Tibial nerve (tissue), 4 donors: ENCODE data around the gene MPPED1. TPM values are rescaled to one million over a fixed set of nuclear protein-coding genes. Genes with fewer than 3 reads are reported as not detected.

Experiments used
- DNase-seq, 2 donors: peaks; one replicate each; pipeline ENCODE4 v3.0.0-alpha.2; 2019; ENCODE audit warnings: low spot score in 2 of 2
- H3K27ac ChIP-seq, 4 donors: fragments of 200-600 bp; sonication (generic) in 3 of 4; one replicate each; pipeline ENCODE4 v1.5.1; 2017 to 2019; ENCODE audit warnings: mild to moderate bottlenecking in 1 of 4
- H3K27me3 ChIP-seq, 2 donors: fragments of 200-600 bp; sonication (generic) in 1 of 2; one replicate each; pipeline versions ENCODE4 v1.5.1 to v1.6.0; 2017 to 2019
- H3K36me3 ChIP-seq, 3 donors: fragments of 200-600 bp; sonication (generic); one replicate each; pipeline ENCODE4 v1.5.1; 2018 to 2019
- H3K4me1 ChIP-seq, 4 donors: fragments of 200-600 bp; sonication (generic) in 3 of 4; one replicate each; pipeline ENCODE4 v1.5.1; 2017 to 2019
- H3K4me3 ChIP-seq, 4 donors: fragments of 200-600 bp; sonication (generic) in 3 of 4; one replicate each; pipeline ENCODE4 v1.5.1; 2017 to 2019; ENCODE audit warnings: mild to moderate bottlenecking in 1 of 4, moderate library complexity in 1 of 4
- H3K9me3 ChIP-seq, 4 donors: fragments of 200-600 bp; sonication (generic) in 3 of 4; one replicate each; pipeline ENCODE4 v1.5.1; 2017 to 2019
- EP300 ChIP-seq, 2 donors: sonication (generic); formaldehyde crosslinking; IDR thresholded peaks; one replicate each; pipeline ENCODE4 v1.6.1; 2017; ENCODE audit warnings: antibody characterized with exemption in 2 of 2, mild to moderate bottlenecking in 1 of 2
- POLR2A ChIP-seq, 2 donors: fragments of 450-650 bp; IDR thresholded peaks; one replicate each; pipeline ENCODE4 v1.6.1; 2017; ENCODE audit warnings: antibody characterized with exemption in 2 of 2, mild to moderate bottlenecking in 2 of 2, moderate library complexity in 2 of 2
- WGBS, 2 donors: methylation state at CpG; one replicate each; pipeline ENCODE4 v1.1.5; 2018; 5-methylcytosine and 5-hydroxymethylcytosine counted together
- total RNA-seq, 4 donors: library from RNA; depleted of rRNA; stranded (reverse); fragments of >200 nt; gene quantifications; one replicate each; pipeline ENCODE4 v1.1.0, GENCODE V29; 2016
- TF ChIP-seq, protein P1 (sequence below), 5 experiments: fragments of 200-600 bp in 3 of 5; fragments of 450-650 bp in 2 of 5; sonication (generic) in 3 of 5; IDR thresholded peaks; one replicate each; pipeline ENCODE4 v1.5.1; 2016 to 2019; ENCODE audit warnings: antibody characterized with exemption in 5 of 5, mild to moderate bottlenecking in 3 of 5, moderate library complexity in 2 of 5

The MPPED1 gene
- total RNA-seq, 4 donors from 2014 or later = 1.2 to 2.4 (median 1.8) TPM

GRCh38 chr22:43485502-43486089 is 73.8 kb downstream of the MPPED1 start:
- TF ChIP-seq POLR2A (IDR thresholded peaks at IDR 0.05) (no peak), EP300 (IDR thresholded peaks at IDR 0.05) (no peak)
- TF ChIP-seq, protein P1, sequence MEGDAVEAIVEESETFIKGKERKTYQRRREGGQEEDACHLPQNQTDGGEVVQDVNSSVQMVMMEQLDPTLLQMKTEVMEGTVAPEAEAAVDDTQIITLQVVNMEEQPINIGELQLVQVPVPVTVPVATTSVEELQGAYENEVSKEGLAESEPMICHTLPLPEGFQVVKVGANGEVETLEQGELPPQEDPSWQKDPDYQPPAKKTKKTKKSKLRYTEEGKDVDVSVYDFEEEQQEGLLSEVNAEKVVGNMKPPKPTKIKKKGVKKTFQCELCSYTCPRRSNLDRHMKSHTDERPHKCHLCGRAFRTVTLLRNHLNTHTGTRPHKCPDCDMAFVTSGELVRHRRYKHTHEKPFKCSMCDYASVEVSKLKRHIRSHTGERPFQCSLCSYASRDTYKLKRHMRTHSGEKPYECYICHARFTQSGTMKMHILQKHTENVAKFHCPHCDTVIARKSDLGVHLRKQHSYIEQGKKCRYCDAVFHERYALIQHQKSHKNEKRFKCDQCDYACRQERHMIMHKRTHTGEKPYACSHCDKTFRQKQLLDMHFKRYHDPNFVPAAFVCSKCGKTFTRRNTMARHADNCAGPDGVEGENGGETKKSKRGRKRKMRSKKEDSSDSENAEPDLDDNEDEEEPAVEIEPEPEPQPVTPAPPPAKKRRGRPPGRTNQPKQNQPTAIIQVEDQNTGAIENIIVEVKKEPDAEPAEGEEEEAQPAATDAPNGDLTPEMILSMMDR (IDR thresholded peaks at IDR 0.05) = no peak
- 82% methylated on average over 20 of the region's 20 CpGs for WGBS, 2 donors
- Histone ChIP-seq H3K4me1 (peaks cover 0 to 13% (median 0%) of the 10 kb centered on the region in 4 donors), H3K27me3 (peaks cover 0 to 9% of the 10 kb centered on the region in 2 donors), H3K9me3 (no peaks in the 10 kb centered on the region), H3K36me3 (no peaks in the 10 kb centered on the region), H3K27ac (no peak overlapping the region), H3K4me3 (no peak overlapping the region)
- DNase-seq = no peak

DNA sequence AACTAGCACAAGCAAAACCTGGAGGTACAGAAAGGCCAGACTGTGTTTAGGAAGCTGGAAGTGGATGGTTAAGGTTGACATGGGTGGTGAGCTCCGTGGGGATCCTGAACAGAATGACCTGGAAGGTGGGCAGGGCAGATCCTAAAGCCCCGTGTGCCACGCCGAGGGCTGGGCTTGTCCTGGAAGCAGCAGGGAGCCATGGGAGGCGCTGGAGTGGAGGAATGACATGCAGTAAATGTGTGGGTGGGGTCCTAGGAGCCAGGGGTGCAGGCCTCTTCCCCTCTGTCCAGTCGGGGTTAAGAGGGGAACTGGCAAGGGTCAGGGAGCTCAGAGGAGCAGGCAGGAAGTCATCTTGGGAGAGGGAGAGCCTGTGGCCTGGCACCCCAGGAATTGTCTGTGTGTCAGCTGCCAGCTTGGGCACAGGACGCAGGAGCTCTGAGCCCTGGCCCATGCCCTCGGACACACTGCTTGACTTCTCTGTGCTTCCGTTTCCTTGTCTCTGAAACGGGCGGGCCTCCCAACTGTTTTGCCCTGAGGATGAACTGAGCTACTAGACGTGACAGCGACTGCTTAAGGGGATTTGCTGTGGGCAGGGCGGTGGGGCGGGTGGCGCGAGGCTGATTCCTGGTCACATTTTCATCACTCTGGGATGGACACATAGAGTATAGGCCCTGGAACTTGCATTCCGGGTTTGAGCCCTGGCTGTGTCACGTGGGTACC is 75.7 kb downstream of the MPPED1 start:
- TF ChIP-seq, protein P1 (IDR thresholded peaks at IDR 0.05) = no peak
- Histone ChIP-seq H3K9me3 (no peaks in the 10 kb centered on the region), H3K27me3 (peaks cover 0 to 9% of the 10 kb centered on the region in 2 donors), H3K4me3 (no peak overlapping the region), H3K27ac (no peak overlapping the region), H3K4me1 (peaks cover 0 to 5% (median 0%) of the 10 kb centered on the region in 4 donors), H3K36me3 (no peaks in the 10 kb centered on the region)
- WGBS, 2 donors = 62 to 67% methylated on average over 18 to 19 of the region's 19 CpGs
- no peak for DNase-seq

- no peaks in the 10 kb centered on the region for H3K36me3 ChIP-seq
- H3K9me3 ChIP-seq = no peaks in the 10 kb centered on the region
- peaks cover 0 to 5% (median 0%) of the 10 kb centered on the region in 4 donors for H3K4me1 ChIP-seq
- H3K27ac ChIP-seq = no peak overlapping the region
- no peak for TF ChIP-seq POLR2A (IDR thresholded peaks at IDR 0.05)
- TF ChIP-seq EP300 (IDR thresholded peaks at IDR 0.05) = no peak
- TF ChIP-seq, protein P1 (IDR thresholded peaks at IDR 0.05) = no peak
- no peak for DNase-seq
- no peak overlapping the region for H3K4me3 ChIP-seq
- WGBS, 2 donors = 33 to 51% methylated on average over 19 to 23 of the region's 26 CpGs
- peaks cover 0 to 9% of the 10 kb centered on the region in 2 donors for H3K27me3 ChIP-seq
Observed at GRCh38 chr22:43488031-43488866, 76.4 kb downstream of the MPPED1 start.

- TF ChIP-seq, protein P1 (IDR thresholded peaks at IDR 0.05) = no peak
- no peak for TF ChIP-seq EP300 (IDR thresholded peaks at IDR 0.05)
- TF ChIP-seq POLR2A (IDR thresholded peaks at IDR 0.05) = no peak
- no peaks in the 10 kb centered on the region for H3K36me3 ChIP-seq
- DNase-seq = no peak
- H3K4me3 ChIP-seq = no peak overlapping the region
- WGBS, 2 donors = 71 to 95% methylated on average over 1 to 3 of the region's 10 CpGs
- no peak overlapping the region for H3K27ac ChIP-seq
- H3K9me3 ChIP-seq = no peaks in the 10 kb centered on the region
- H3K27me3 ChIP-seq = peaks cover 0 to 9% of the 10 kb centered on the region in 2 donors
- H3K4me1 ChIP-seq = peaks cover 0 to 5% (median 0%) of the 10 kb centered on the region in 4 donors
Observed at GRCh38 chr22:43488937-43489336, 77.1 kb downstream of the MPPED1 start.
